OCI-LY1 (cell line): Measurements from ENCODE around the gene NDUFV3.

Experiments used
- H2AFZ ChIP-seq: fragments of 200-600 bp; sonication (generic), shearing (Covaris generic); 2 replicates; pipeline ENCODE4 v1.6.0; 2014; ENCODE audit warnings: antibody characterized with exemption, mild to moderate bottlenecking, low read length
- H3F3A ChIP-seq: fragments of 200-600 bp; sonication (generic), shearing (Covaris generic); 2 replicates; pipeline ENCODE4 v1.6.0; 2014; ENCODE audit warnings: mild to moderate bottlenecking, antibody characterized with exemption, low read length, moderate library complexity; ENCODE audit not compliant: insufficient read depth
- H3K27ac ChIP-seq: fragments of 200-600 bp; sonication (generic); 2 replicates; pipeline ENCODE4 v1.5.1; 2014; ENCODE audit warnings: low read length, mixed run types, mild to moderate bottlenecking, low read depth; ENCODE audit not compliant: poor library complexity, severe bottlenecking
- H3K27me3 ChIP-seq: fragments of 200-600 bp; sonication (generic); 2 replicates; pipeline ENCODE4 v1.6.0; 2014; ENCODE audit warnings: antibody characterized with exemption, mild to moderate bottlenecking, low read length, moderate library complexity; ENCODE audit not compliant: insufficient read depth
- H3K36me3 ChIP-seq: fragments of 200-600 bp; sonication (generic); 2 replicates; pipeline ENCODE4 v1.6.1; 2014; ENCODE audit warnings: mild to moderate bottlenecking, antibody characterized with exemption, low read length, moderate library complexity, mixed read lengths; ENCODE audit not compliant: insufficient read depth
- H3K4me1 ChIP-seq: fragments of 200-600 bp; sonication (generic); 2 replicates; pipeline ENCODE4 v1.5.1; 2014; ENCODE audit warnings: mild to moderate bottlenecking, low read length, moderate library complexity; ENCODE audit not compliant: insufficient read depth, severe bottlenecking
- H3K4me2 ChIP-seq: fragments of 200-600 bp; sonication (generic), shearing (Covaris generic); 2 replicates; pipeline ENCODE4 v1.6.1; 2014; ENCODE audit warnings: low read length
- H3K4me3 ChIP-seq: fragments of 200-600 bp; sonication (generic); 2 replicates; pipeline ENCODE4 v1.5.1; 2014; ENCODE audit warnings: low read length, low read depth, mild to moderate bottlenecking, mixed read lengths; ENCODE audit not compliant: poor library complexity, severe bottlenecking
- H3K79me2 ChIP-seq: fragments of 200-600 bp; shearing (Covaris generic); 2 replicates; pipeline ENCODE4 v1.6.1; 2016; ENCODE audit warnings: mixed run types, low read length, mixed read lengths; ENCODE audit not compliant: insufficient read depth
- H3K9ac ChIP-seq: fragments of 200-600 bp; sonication (generic), shearing (Covaris generic); 2 replicates; pipeline ENCODE4 v1.6.1; 2014; ENCODE audit warnings: mild to moderate bottlenecking, low read length, mixed read lengths
- H3K9me2 ChIP-seq: fragments of 200-600 bp; sonication (generic), shearing (Covaris generic); 2 replicates; pipeline ENCODE4 v1.6.1; 2014; ENCODE audit warnings: low read depth, mild to moderate bottlenecking, low read length, mixed read lengths
- H3K9me3 ChIP-seq: fragments of 200-600 bp; shearing (Covaris generic); 2 replicates; pipeline ENCODE4 v1.6.1; 2014; ENCODE audit warnings: low read length, mixed read lengths
- H4K20me1 ChIP-seq: fragments of 200-600 bp; sonication (generic), shearing (Covaris generic); 2 replicates; pipeline ENCODE4 v1.6.0; 2016; ENCODE audit warnings: mild to moderate bottlenecking, low read length; ENCODE audit not compliant: insufficient read depth
- EZH2 ChIP-seq: fragments of 200-600 bp; sonication (generic), shearing (Covaris generic); IDR thresholded peaks from 2 replicates; pipeline ENCODE4 v1.8.0; 2017; ENCODE audit warnings: borderline replicate concordance, mixed run types, mild to moderate bottlenecking, antibody characterized with exemption, low read length, moderate library complexity, mixed read lengths
- TF ChIP-seq, protein P1 (sequence below): fragments of 200-600 bp; sonication (generic), shearing (Covaris generic); IDR thresholded peaks from 2 replicates; pipeline ENCODE4 v1.5.1; 2017; ENCODE audit warnings: mild to moderate bottlenecking, antibody characterized with exemption, low read length, moderate library complexity, mixed read lengths

The NDUFV3 gene

DNA sequence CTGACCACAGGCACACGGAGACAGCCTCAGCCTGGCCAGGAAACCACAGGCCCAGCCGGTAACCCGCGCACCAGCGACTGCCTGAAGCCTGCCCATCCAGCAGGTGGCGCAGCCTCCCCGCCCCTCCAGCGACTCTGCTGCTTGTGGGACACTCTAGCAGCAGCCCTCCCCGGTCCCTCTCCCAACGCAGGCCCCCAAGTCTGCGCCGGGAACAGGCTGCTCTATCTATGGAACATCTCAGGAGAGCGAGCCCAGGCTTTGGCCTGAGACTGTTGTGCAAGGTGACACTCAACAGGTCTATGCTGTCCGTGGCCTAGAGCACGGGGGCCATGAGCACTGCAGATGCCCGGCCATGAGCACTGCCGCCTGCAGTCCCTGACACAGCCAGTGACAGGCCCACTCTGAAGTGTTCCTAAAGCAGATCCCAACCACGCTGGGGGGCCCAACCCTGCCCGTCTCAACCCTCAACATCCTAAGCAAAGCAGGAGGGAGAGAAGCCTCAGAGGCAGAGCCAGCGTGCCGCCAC, 42.2 kb upstream of the NDUFV3 start:
- Histone ChIP-seq H3K4me2 (no peak overlapping the region), H3K27ac (no peak overlapping the region), H3K9me3 (no peaks in the 10 kb centered on the region), H4K20me1 (no peaks in the 10 kb centered on the region), H3K9me2 (no peaks in the 10 kb centered on the region), H3K27me3 (no peaks in the 10 kb centered on the region), H3K36me3 (peaks cover 93% of the 10 kb centered on the region), H3F3A (no peaks in the 10 kb centered on the region), H3K9ac (no peak overlapping the region), H3K79me2 (no peaks in the 10 kb centered on the region), H2AFZ (no peak overlapping the region), H3K4me3 (no peak overlapping the region), H3K4me1 (no peaks in the 10 kb centered on the region)
- TF ChIP-seq EZH2: no peak
- TF ChIP-seq, protein P1, sequence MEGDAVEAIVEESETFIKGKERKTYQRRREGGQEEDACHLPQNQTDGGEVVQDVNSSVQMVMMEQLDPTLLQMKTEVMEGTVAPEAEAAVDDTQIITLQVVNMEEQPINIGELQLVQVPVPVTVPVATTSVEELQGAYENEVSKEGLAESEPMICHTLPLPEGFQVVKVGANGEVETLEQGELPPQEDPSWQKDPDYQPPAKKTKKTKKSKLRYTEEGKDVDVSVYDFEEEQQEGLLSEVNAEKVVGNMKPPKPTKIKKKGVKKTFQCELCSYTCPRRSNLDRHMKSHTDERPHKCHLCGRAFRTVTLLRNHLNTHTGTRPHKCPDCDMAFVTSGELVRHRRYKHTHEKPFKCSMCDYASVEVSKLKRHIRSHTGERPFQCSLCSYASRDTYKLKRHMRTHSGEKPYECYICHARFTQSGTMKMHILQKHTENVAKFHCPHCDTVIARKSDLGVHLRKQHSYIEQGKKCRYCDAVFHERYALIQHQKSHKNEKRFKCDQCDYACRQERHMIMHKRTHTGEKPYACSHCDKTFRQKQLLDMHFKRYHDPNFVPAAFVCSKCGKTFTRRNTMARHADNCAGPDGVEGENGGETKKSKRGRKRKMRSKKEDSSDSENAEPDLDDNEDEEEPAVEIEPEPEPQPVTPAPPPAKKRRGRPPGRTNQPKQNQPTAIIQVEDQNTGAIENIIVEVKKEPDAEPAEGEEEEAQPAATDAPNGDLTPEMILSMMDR: peak; percentile 86

DNA sequence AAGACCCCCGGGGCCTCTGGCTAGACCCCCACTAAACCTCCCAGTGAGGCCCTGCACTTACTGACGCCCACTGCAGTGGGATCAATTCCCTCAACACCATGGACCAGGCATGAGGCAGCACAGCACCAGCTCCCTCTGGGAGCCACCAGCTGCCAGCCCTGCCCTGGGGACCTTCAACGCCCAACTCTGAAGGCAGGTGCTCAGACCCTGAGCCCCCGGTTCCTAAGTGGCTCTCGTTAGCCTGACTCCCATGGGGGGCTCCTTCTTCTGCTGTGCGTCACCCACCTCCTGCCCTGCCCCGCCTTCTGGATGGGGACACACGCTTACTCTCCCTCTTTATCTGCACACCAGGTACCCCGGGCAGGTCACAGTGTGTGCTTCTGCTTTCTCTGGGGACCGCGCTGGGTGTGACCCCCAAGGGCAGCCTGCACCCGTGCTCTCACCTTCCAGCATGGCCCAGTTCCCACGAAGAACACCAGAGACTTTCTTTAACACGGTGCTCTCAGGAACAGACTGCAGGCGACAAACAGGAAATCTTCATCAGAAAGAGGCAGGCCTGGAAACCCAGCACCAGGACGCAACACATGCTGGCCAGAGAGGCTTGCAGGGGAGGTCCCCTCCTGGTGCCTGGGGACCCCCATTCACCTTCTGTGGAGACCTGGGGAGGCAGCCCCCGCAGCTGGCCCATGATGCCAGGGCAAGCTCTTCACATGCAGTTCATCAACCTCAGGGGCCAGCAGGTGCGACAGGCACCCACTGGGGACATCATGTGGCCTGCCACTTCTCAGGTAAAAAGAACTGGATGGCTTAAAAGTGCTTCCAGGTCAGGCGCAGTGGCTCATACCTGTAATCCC, 41.1 kb upstream of the NDUFV3 start:
- H3K27ac ChIP-seq: no peak overlapping the region
- no peaks in the 10 kb centered on the region for H3K4me1 ChIP-seq
- no peak overlapping the region for H3K9ac ChIP-seq
- no peaks in the 10 kb centered on the region for H3K9me3 ChIP-seq
- TF ChIP-seq, protein P1: no peak
- TF ChIP-seq EZH2: no peak
- H2AFZ ChIP-seq: no peak overlapping the region
- no peaks in the 10 kb centered on the region for H3K27me3 ChIP-seq
- H4K20me1 ChIP-seq: no peaks in the 10 kb centered on the region
- no peaks in the 10 kb centered on the region for H3K9me2 ChIP-seq
- H3K36me3 ChIP-seq: peaks cover 93% of the 10 kb centered on the region
- no peaks in the 10 kb centered on the region for H3F3A ChIP-seq
- no peaks in the 10 kb centered on the region for H3K79me2 ChIP-seq
- no peak overlapping the region for H3K4me2 ChIP-seq
- no peak overlapping the region for H3K4me3 ChIP-seq

DNA sequence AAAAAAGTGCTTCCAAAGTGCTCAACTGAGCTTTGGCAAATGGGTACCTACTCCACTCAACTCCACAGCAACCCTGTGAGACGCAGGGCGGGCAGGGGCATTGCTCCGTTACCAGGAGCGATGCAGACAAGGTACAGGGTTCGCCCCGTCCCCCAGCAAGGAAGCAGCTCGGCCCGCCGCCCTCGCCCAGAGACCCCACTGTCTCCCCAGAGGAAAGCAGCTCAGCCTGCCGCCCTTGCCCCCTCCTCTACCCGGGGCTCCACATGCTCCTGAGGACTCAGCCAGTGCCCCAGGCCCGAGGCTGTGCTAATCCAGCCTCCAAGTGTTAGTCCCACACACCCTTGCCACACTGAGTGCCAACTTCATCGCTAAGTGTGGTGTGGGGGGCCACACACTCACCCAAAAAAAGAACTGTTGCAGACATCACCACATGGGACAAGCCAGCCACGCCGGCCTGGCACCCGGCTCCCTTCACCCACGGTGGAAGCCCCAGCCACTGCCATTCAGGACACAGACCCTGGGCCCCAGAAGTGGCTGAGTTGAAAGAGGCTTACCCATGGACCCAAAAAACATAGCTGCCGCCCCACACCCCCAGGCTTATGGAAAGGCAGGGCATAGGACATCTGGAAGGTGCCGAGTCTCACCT, 40.1 kb upstream of the NDUFV3 start:
- Histone ChIP-seq H3K9ac (no peak overlapping the region), H2AFZ (no peak overlapping the region), H3K4me2 (no peak overlapping the region), H4K20me1 (no peaks in the 10 kb centered on the region), H3K36me3 (peaks cover 93% of the 10 kb centered on the region), H3K9me3 (no peaks in the 10 kb centered on the region), H3K9me2 (no peaks in the 10 kb centered on the region), H3K27ac (no peak overlapping the region), H3K27me3 (no peaks in the 10 kb centered on the region), H3K79me2 (no peaks in the 10 kb centered on the region), H3F3A (no peaks in the 10 kb centered on the region), H3K4me1 (no peaks in the 10 kb centered on the region), H3K4me3 (no peak overlapping the region)
- TF ChIP-seq EZH2: no peak
- TF ChIP-seq, protein P1: no peak
